Measurements from ENCODE around the gene PRKCE.
A peak's percentile ranks its signal among the peaks of the same experiment; 100 is the strongest.

Gene PRKCE

GRCh38 chr2:46008091-46008870, 356.8 kb downstream of the PRKCE start:
- no peak for DNase-seq

DNA sequence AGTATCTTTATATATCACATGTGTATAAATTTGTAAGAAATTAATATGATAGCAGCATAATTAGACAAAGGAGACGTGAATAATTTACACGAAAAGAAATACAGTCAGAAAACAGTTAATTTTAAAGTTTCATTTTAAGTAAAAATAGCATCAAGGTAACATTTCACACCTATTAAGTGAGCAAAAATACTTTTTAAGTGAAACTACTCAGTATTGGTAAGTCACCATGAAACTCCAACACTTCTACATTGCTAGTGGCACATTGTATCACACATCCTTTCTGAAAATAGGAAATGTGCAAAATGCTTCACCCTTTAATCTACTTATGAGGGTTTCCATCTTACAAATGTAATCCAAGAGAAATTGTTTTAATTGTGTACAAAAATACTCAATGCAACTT, 357.8 kb downstream of the PRKCE start:
- no peak for DNase-seq

- DNase-seq, result no peak
Observed at GRCh38 chr2:46009772-46010171, 358.3 kb downstream of the PRKCE start.

DNA sequence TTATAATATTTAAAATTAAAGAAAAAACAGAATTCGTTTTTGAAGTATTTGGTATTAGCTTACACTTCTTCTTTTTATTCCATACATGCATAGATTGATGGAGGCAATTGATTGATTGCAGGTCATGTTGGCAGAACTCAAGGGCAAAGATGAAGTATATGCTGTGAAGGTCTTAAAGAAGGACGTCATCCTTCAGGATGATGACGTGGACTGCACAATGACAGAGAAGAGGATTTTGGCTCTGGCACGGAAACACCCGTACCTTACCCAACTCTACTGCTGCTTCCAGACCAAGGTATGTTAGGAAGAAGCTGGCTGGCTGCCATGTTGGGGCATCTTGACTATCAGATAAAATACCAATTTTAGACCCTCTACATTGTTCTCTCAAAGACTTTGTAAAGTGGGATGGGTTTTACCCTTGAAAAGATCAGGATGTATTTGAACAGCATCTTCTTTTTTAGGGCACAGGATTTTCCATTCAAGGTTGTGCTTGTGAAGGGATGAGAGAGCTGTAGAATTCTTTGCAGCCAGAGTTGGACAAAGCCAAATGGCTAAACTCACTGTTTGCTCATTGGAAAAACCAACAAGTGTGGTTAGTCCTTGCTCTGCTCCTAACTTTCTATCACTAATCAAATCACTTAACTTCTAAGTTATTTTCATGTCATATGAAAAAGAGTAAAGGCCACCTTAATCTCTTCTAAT, 358.9 kb downstream of the PRKCE start:
- no peak for DNase-seq

DNA sequence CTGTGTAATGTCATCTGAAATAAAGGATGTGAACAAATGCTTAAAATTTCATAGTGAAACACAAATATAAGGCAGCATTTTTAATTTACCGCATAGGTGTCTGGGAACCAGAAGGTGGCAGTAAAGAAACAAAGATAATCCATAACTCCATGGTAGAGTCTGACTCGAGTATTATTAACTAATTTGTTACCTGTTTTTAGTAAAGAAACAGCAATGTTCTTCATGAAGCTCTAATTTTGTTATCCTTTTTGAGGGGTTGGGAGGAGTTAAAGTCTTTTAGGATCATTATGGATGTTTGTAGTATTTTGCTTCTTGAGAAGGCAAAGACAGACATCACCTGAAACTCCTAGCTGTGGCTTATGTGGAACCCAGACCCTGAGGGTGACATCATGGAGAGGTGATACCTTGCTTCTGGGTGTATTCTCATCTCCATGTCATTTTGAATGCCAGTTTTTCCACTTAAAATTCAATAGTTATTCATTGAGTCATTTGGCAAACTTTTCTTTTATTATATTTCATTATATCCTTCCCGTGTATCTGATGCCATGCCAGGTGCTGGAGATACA, 359.5 kb downstream of the PRKCE start:
- DNase-seq, result peak; percentile 49

DNA sequence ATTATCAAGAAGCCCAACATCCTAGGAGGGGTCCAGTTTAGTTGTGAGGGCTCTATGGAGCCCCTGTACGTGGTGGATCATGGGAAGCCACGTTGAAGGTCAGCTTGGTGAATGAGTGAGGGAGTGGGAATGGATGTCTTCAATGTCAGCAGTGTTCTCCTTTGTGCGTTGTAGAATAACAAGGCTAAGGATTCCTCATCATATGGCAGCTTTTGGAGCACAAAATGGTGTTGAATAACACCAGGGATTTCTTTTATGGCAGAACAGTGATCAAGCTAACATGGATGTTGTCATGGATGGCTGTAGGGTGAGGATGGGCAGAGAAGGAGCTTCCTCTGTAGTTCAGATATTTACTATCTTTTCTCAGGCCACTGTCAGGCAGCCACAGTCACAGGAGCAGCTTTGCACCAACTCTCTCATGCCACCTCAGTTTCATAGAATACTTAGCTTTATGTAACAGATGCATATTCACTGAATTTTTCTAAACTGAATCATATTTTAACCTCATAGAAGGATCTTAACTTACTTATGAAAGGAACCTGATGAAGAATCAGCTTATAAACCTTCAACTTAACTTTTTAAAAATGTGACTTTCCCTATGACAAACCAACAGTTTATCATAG, 361.3 kb downstream of the PRKCE start:
- no peak for DNase-seq

GRCh38 chr2:46013726-46014125, 362.3 kb downstream of the PRKCE start:
- no peak for DNase-seq

- no peak for DNase-seq
Observed at GRCh38 chr2:46014911-46015654, 363.6 kb downstream of the PRKCE start.

DNA sequence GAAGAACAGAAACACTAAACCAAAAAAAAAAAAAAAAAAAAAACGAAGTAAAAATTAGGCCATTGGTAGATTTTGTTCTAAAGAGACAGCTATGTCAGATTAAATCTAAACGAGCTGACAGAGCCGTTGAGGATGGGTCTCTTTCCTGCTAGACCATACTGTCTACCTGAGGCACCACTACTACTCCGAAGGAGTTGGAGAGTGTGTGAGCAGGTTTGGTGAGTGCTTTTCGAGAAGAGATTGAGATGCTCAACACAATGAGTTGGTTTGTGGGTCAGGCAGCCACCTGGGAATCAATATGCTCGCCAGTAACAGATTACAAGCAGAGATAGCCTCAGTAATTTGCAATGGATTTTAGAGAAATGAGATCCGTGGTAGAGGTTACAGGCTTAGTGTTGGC, 364.2 kb downstream of the PRKCE start:
- DNase-seq, result no peak

DNA sequence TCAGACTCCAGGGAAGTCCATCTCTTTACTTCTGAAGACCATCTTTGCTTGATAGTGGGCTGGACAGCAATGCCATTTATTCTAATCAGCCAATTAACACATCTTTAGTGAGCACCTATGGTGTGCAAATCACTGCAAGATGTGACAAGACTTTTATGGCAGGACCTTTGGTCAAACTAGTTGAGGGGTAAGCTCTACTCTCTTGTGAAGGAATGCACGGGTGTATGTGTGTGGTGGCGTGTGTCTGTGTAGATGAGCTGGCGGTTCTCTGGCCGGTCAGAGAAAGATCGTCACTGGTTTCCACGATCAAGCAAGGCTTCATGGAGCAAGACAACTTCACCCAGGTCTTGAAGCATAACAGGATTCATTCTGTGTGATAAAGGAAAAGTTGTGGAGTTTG, 364.6 kb downstream of the PRKCE start:
- DNase-seq, result no peak

DNA sequence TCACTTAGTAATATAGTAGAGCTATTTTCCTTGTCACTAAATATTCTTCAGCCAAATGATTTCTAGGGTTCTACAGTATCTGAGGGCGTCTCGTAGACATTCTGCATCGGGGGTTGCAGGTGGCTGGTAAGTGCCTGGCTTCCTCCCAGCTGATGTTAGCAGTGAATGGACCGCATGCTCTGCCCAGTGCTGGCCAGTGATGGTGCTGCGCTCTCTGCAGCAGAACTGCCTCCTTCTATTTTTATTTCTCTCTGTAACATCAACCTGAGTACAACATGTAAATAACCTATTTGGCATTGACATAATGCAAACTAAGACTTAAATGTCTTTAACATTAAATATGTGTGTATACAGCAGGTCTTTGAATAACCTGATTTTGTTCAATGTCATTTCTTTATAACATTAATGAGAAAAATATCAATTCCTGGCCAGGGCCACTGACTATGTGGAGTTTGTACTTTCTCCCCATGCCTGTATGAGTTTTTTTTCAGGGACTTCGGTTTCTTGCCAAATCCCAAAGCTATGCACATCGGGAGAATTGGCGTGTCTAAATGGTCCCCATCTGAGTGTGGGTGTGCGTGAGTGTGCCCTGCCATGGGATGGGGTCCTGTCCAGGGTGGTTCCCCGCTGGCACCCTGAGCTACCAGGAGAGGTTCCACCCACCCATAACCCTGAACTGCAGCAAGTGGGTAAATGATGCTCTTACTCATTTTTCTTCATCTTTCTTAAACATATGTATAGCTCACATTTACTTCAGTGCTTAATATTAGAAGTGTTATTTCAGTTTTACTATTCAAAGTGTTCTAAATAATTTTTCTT, 367.5 kb downstream of the PRKCE start:
- no peak for DNase-seq

GRCh38 chr2:46020416-46020815, 368.9 kb downstream of the PRKCE start:
- DNase-seq, result no peak

DNA sequence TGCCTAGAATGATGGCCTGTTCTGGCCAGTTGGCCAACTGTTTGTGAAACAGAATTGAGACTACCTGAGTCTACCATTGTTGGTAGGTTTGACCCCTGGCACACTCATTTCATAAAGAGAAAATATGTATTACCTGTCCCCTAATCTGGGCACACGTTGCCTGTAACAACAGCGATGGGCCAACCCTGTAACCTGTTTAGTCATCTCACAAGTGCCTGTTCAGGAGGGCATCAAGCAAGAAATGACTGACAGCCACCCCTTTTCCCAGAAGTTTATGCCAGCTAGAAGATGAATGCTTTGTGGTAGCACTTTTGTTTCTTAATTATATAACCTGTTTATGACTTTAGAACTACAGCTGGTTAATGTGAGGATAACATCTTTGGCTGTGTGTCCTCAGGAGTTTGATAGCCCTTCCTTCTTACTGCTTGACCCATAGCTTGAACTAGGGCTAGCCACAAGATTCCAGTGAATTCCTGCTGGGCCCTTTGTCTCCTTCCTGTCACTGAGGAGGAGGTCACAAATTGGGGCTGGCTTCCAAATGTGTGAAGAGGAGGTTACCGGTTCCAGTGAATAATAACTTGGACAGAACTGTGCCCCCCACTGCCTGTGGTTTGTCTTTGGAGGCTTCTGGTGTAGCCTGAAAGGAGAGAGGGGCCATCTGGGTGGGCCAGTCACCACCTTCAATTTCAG, 371.8 kb downstream of the PRKCE start:
- no peak for DNase-seq

GRCh38 chr2:46024146-46024779, 372.8 kb downstream of the PRKCE start:
- DNase-seq, result no peak

- DNase-seq, result no peak
Observed at GRCh38 chr2:46025081-46025480, 373.6 kb downstream of the PRKCE start.

- no peak for DNase-seq
Observed at GRCh38 chr2:46025676-46026075, 374.2 kb downstream of the PRKCE start.

GRCh38 chr2:46026431-46026830, 375.0 kb downstream of the PRKCE start:
- DNase-seq, result no peak

DNA sequence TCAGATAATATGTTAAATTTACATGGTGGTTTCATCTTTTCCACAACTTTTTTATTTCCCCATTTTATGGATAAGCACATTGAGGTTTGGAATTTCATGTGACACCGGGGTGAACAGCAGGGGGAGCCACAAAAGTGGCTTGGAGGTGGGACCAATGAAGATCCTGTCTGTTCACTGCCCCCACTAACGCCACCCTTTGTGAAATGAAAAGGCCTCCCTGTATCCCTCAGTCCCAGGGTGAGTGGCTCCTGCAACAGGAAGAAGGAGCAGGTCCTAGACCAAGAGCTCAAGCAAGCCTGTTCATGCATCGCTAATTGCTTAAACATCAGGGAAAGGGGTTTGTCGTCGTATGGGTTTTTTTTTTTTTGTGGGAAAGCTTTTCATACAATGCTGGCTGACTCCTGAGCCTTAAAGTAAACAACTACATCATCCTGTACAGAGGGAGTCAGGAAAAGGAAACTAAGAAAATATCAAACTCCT, 377.9 kb downstream of the PRKCE start:
- DNase-seq, result no peak

GRCh38 chr2:46030330-46030729, 378.9 kb downstream of the PRKCE start:
- DNase-seq, result no peak

GRCh38 chr2:46032161-46032813, 380.8 kb downstream of the PRKCE start:
- no peak for DNase-seq

All from inflammatory macrophage treated with lipopolysaccharide for 4 hours (primary cell).